ENCODE results near the gene BTRC.

- TF ChIP-seq CTCF (IDR thresholded peaks at IDR 0.05) (no peak), ZFX (IDR thresholded peaks at IDR 0.05; ENCODE audit: borderline replicate concordance) (no peak)
Observed at GRCh38 chr10:101493782-101494281, 139.9 kb downstream of the BTRC start.
